Measurements from ENCODE around the gene CCDC61.

CCDC61 gene

DNA sequence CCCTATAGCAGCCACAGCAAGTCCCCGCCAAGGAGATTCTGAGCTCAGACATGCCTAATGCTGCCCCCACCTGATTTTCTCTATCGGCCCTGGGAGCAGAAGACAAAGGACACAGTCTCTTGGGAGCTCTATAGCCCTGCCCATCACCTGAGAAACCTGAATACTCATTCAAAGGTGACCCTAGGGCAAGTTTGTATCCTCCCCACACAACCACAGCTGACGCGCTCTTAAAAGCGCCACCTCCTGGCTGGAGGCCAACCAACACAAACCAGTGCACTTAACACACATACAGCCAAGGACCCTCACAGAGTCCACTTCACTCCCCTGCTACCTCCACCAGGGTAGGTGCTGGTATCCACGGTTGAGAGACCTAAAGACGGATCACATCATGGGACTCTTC, 54.3 kb downstream of the CCDC61 start:
- FAIRE-seq, result no peak

DNA sequence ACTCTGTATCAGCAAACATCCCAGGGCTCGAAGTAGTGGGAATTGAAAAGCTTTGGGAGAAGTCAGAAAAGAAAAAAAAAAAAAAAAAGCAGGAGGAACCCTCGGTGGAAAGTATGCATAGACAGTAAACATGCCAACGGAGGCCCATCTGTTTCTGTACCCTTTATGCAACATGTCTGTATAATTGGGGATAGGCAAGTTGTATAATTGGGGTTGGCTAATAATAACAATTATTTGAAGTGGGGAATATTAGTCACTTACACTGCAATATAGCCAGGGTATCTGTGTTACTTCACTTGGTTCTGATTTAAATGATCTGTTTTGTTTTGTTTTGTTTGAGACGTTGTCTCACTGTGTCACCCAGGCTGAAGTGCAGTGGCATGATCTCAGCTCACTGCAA, 57.6 kb downstream of the CCDC61 start:
- FAIRE-seq, result no peak

DNA sequence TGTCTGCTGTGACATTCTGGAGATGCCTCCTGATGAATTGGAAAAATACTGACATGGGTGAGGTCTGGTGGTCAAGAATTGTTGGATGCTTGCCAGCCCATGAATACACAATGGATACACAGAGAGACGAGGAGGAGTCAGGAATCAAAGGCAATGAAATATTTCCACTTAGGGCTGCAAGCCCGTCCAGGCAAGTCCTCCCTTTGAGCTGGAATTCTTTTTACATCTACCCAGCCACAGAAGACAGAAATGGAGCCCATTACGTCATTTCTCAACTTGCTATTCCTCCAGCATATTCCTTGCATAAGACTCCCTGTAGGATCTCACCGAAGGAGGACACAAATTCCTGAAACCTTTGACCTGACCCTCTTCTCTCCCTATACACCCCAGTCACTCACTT, 61.3 kb downstream of the CCDC61 start:
- no peak for FAIRE-seq

DNA sequence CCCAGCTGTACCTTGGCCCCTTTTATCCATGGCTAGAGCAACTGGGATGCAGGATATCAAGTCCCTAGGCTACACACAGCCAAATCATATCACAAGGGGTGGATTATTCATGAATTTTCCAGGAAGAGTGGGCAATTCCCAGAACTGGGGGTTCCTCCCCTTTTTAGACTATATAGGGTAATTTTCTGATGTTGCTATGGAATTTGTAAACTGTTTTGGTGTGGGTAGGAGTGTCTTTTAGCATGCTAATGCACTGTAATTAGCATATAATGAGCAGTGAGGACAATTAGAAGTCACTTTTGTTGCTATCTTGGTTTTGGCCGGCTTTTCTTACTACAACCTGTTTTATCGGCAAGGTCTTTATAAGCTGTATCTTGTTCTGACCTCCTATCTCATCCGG, 63.5 kb downstream of the CCDC61 start:
- no peak for FAIRE-seq

DNA sequence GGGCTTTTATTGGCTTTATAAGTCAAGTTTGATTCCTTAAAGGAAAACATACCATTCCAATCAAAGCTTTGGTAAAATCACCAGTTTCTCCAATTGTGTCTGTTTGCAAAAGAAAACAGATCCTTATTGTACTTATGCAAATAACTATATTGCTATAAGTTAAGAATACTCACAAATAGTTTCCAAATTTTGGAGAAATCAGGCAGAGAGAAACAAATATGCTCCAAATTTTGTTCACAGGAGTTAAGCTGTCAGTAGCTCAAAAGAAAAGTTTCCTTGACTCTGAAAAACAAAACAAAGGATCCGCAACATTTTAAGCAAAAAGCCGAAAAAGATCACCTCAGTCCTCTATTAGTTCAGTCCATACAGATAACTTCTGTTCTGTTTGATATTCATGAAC, 64.7 kb downstream of the CCDC61 start:
- FAIRE-seq, result no peak

DNA sequence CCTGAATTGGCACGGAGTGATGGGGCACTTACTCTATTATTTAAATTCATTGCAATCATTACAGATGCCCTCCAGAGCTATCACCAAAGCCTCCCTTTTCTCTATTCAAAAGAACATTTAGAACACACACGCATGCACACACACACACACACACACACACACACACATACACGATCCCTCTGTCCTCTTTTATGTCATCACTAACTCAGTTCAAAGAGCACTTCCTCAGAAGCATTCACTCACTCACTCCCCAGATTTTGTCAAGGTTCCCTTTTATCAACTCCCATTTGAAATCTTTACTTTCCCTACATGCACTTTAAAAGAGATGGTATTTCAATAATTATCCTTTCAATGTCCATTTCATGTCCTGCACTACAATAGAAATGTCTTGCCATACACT, 67.9 kb downstream of the CCDC61 start:
- FAIRE-seq, result no peak

DNA sequence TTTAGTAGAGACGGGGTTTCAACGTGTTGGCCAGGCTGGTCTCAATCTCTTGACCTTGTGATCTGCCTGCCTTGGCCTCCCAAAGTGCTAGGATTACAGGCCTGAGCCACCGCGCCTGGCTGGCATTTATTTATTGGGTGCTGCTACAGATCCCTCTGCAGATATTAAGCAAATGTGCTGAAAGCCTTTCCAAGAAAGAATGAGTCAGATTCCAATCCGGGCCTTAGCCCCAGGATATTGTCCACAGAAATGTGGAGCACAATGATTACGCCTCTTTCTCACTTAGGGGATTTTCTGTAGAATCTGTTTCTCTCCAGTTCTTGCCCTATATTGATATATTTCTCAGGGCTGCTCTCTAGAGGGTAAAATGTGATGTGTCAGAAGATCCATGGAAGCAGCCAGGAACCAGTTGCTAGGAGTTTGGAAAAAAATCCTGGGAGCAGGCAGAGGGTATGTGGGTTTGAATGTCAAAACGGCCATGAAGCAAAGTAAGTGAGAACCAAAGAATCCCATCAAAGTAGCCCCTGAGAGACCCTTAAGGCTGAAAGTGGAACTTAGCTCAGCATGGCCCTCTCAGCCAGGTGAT, 70.3 kb downstream of the CCDC61 start:
- FAIRE-seq, result no peak

DNA sequence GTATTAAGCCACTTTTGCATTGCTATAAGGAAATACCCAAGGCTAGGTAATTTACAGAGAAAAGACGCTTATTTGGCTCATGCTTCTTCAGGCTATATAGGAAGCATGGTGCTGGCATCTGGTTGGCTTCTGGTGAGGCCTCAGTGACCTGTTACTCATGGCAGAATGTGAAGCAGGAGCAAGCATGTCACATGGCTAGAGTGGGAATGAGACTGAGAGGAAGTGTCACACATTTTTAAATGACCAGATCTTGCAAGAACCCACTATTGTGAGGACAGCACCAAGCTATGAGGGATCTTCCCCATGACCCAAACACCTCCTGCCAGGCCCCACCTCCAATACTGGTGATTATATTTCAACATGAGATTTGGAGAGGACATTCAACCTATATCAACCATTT, 71.2 kb downstream of the CCDC61 start:
- FAIRE-seq, result no peak

DNA sequence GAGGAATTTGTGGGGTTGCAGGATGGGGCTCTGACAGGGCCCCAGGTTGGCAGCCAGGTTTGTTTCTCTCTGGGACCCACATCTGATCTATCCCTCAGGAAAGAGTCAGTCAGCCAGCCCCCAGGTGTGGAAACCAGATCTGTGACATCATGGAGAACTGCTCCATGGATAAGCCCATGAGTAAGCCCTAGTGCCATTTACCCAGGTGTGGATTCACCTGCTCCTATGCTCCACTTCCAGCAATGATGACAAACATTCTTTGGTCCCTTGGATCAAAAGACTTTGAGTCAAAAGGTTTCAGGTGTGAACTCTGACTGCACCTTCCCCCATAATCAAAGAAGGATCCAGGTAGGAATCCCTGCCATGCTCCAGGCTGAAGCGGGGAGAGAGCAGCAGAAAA, 72.4 kb downstream of the CCDC61 start:
- FAIRE-seq, result no peak
